HG02981 (cell line): ENCODE results near the gene CC2D1A.
"Not testable (repeated sequence)": the region's sequence is repeated elsewhere in the genome, so short reads cannot be mapped to it uniquely, and the experiment has no call there.

Experiments
- ATAC-seq: cut with Tn5 transposase; IDR thresholded peaks from one replicate; pipeline ENCODE4 v1.9.1; 2021; ENCODE audit warnings: mild to moderate bottlenecking, moderate library complexity; ENCODE audit not compliant: unreplicated experiment

The CC2D1A gene

DNA sequence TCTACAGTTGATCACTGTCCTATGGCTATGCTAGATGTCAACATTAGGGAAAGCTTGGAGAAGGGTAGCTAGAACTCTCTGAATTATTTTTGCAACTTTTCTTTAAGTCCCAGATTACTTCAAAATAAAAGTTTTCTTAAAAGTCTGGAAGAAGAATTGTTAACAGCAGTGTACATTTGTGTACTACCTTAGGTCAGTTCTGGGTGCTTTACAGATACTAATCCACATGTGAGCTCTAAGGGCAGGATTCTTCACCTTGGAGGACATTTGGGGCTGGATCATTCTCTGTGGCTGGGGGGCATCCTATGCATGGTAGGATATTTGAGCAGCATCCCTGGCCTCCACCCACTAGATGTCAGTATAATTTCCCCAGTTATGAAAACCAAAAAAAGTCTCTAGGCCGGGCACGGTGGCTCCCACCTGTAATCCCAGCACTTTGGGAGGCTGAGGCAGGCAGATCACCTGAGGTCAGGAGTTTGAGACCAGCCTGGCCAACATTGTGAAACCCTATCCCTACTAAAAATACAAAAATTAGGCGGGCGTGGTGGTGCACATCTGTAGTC is 2.9 kb upstream of the CC2D1A start:
- ATAC-seq = no peak

- peak; percentile 17 for ATAC-seq
Measured at GRCh38 chr19:13906521-13906904, 512 bp downstream of the CC2D1A start.

- no peak for ATAC-seq
Measured at GRCh38 chr19:13906910-13907309, 909 bp downstream of the CC2D1A start.

DNA sequence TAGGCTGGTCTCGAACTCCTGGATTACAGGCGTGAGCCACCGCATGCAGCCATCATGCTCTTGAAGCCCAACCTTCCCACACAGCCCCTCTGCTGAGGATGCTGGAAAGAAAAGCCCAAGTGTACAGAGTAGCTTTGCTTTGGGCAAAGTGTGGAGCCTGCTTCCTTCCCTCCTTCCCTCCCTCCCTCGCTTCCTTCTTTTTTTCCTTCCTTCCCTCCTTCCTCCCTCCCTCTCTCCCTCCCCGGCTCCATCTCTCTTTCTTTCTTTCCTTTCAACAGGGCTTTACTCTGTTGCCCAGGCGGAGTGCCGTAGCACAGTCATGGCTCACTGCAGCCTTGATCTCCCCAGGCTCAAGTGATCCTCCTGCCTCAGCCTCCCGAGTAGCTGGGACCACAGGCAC is 2.7 kb downstream of the CC2D1A start:
- no peak for ATAC-seq

DNA sequence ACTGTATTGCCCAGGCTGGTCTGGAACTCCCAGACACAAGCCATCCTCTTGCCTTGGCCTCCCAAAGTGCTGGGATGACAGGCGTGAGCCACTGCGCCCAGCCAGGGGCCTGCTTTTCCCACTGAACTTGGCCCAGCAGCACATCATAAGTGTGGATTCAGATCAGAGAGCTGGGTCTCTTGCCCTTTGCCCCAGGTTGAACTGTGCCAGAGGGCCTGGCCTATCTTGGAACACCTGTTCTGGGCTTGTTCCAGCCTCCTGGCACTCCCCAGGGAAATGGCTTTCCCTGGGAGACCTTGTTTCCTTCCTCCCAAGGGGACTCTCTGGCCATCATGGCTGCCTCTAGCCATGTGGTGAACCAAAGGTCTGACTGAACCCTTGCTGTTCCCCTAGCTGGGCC is 3.4 kb downstream of the CC2D1A start:
- no peak for ATAC-seq

DNA sequence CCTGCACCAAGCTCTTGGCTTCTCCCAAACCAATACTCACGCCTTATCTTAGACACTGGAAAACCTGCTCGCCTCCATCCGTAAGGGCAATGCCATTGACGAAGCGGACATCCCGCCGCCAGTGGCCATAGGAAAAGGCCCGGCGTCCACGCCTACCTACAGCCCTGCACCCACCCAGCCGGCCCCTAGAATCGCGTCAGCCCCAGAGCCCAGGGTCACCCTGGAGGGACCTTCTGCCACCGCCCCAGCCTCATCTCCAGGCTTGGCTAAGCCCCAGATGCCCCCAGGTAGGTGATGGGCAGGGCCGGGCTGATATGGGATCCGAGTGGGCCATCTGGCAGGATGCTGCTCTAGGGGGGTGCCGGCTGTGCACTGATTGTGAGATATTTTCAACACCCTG is 7.4 kb downstream of the CC2D1A start:
- no peak for ATAC-seq

GRCh38 chr19:13914777-13915176 is 8.8 kb downstream of the CC2D1A start:
- ATAC-seq = no peak

- no peak for ATAC-seq
Measured at GRCh38 chr19:13917888-13918406, 11.9 kb downstream of the CC2D1A start.

GRCh38 chr19:13918726-13919411 is 12.9 kb downstream of the CC2D1A start:
- no peak for ATAC-seq

GRCh38 chr19:13920524-13920923 is 14.5 kb downstream of the CC2D1A start:
- no peak for ATAC-seq

DNA sequence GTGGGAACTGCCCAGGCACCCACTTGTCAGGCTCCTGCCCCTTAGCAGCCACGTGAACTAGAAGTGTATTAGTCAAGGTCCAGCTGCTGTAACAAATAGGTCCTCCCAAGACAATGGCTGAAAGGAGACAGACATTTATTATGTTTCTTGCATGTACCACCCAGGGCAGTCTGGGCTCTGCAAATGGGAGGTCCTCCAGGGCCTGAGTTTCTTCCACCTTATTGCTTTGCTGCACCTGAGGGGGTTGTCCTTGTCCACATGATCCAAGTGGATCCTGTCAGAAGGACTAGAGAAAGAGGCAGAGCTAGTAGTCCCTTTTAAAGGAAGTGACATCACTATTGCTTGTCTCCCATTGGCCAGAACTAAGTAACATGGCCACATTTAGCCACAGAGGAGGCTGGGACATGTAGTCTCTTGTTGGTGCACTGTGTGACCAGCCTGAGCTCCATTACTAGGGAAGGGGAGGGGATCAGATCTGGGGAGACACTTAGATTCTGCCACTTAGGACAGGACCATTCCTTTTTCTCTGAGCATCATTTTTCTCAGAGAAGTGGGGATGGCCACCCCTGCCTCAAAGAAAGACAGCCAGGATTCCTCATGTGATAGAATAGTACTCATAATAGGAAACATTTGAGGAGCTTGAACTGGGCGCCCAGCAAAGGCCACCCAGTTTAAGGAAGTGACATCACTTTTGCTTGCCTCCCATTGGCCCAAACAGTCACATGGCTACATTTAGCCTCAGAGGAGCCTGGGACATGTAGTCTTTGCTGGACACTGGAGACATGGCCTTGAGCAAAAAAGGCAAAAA is 15.1 kb downstream of the CC2D1A start:
- no peak for ATAC-seq

- ATAC-seq = not testable (repeated sequence)
Measured at GRCh38 chr19:13922118-13922517, 16.1 kb downstream of the CC2D1A start.

GRCh38 chr19:13923194-13923987 is 17.4 kb downstream of the CC2D1A start:
- no peak for ATAC-seq

DNA sequence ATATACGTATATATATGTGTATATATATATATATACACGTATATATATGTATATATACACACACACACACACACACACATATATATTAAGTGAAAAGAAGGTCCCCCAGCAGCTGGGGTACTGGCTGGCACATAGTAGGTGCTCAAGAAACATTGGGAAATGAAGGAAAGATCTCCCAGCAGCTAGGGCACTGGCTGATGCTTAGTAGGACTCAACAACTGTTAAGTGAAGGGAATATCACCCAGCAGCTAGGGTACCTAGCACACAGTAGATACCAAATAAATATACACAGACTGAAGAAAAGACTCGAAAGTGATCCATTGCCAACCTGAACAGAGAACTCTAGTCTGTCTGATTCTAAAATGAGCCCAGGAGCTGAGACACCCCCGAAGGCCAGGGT is 20.0 kb downstream of the CC2D1A start:
- no peak for ATAC-seq

DNA sequence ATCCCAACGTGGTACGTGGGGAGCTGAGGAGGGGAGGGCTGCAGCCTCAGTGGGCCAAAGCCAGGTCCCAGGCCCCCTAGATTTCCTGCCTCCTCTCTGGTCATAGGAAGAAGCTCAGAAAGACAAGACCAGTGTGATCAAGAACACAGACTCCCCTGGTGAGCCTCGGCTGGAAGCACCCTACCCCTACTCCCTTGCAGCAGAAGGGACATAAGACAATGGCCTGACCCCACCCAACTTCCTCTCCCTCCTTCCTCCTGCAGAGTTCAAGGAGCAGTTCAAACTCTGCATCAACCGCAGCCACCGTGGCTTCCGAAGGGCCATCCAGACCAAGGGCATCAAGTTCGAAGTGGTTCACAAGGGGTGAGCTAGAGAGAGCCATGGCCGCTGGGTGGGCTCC is 20.7 kb downstream of the CC2D1A start:
- ATAC-seq = no peak

- ATAC-seq = no peak
Measured at GRCh38 chr19:13929340-13929739, 23.3 kb downstream of the CC2D1A start.

DNA sequence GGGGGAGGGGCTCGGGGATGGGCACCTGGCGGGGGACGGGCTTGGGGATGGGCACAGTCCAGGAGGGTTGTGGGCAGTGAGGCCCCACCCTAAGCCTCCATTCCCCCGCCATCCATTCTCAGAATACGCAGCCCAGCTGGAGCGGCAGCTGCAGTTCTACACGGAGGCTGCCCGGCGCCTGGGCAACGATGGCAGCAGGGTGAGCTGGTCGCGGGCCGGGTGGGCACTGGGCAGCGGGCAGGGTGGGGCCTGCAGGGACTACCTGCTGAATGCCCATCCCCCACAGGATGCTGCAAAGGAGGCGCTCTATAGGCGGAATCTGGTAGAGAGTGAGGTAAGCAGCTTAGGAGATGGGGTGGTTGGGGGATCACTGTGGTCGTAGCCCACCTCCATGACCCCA is 24.0 kb downstream of the CC2D1A start:
- ATAC-seq = no peak

GRCh38 chr19:13930402-13930801 is 24.4 kb downstream of the CC2D1A start:
- no peak for ATAC-seq

- no peak for ATAC-seq
Measured at GRCh38 chr19:13931391-13932148, 25.6 kb downstream of the CC2D1A start.

- ATAC-seq = no peak
Measured at GRCh38 chr19:13932149-13932637, 26.2 kb downstream of the CC2D1A start.
